Neuron (in vitro differentiated cells): ENCODE measurements around the gene ENPP5.

ENCODE experiments used
- H2AFZ ChIP-seq: one replicate; pipeline ENCODE4 v1.6.1; 2013; ENCODE audit warnings: low read depth, mild to moderate bottlenecking, inconsistent platforms, low read length, moderate library complexity
- H3K27me3 ChIP-seq: one replicate; pipeline ENCODE4 v1.6.1; 2013; ENCODE audit warnings: low read length; ENCODE audit not compliant: insufficient read depth
- H3K36me3 ChIP-seq: one replicate; pipeline ENCODE4 v1.6.1; 2013; ENCODE audit warnings: low read length; ENCODE audit not compliant: insufficient read depth
- H3K4me1 ChIP-seq: one replicate; pipeline ENCODE4 v1.6.1; 2013; ENCODE audit warnings: low read length; ENCODE audit not compliant: insufficient read depth
- H3K4me3 ChIP-seq: 2 replicates; pipeline ENCODE4 v1.5.1; 2013; ENCODE audit warnings: mild to moderate bottlenecking, low read length, moderate library complexity
- H3K9me3 ChIP-seq: one replicate; pipeline ENCODE4 v1.6.1; 2013; ENCODE audit warnings: low read length

The ENPP5 gene

GRCh38 chr6:46118836-46119235 is 51.9 kb downstream of the ENPP5 start:
- H3K4me1 ChIP-seq, result no peaks in the 10 kb centered on the region
- H2AFZ ChIP-seq, result no peak overlapping the region
- H3K36me3 ChIP-seq, result no peaks in the 10 kb centered on the region
- H3K27me3 ChIP-seq, result no peaks in the 10 kb centered on the region
- H3K4me3 ChIP-seq, result no peak overlapping the region
- H3K9me3 ChIP-seq, result no peaks in the 10 kb centered on the region

- H3K4me1 ChIP-seq, result no peaks in the 10 kb centered on the region
Observed at GRCh38 chr6:46118157-46118556, 52.6 kb downstream of the ENPP5 start.

GRCh38 chr6:46116289-46116688 is 54.5 kb downstream of the ENPP5 start:
- H3K36me3 ChIP-seq, result no peaks in the 10 kb centered on the region
- no peak overlapping the region for H2AFZ ChIP-seq
- H3K4me1 ChIP-seq, result no peaks in the 10 kb centered on the region
- H3K9me3 ChIP-seq, result no peaks in the 10 kb centered on the region
- H3K27me3 ChIP-seq, result no peaks in the 10 kb centered on the region
- no peak overlapping the region for H3K4me3 ChIP-seq

More at GRCh38 chr6:46118157-46118556, 52.6 kb downstream of the ENPP5 start:
- Histone ChIP-seq H3K27me3 (no peaks in the 10 kb centered on the region), H3K4me3 (no peak overlapping the region), H2AFZ (no peak overlapping the region), H3K36me3 (no peaks in the 10 kb centered on the region), H3K9me3 (no peaks in the 10 kb centered on the region)

GRCh38 chr6:46115634-46116033 is 55.1 kb downstream of the ENPP5 start:
- Histone ChIP-seq H3K9me3 (no peaks in the 10 kb centered on the region), H3K27me3 (no peaks in the 10 kb centered on the region), H3K4me1 (no peaks in the 10 kb centered on the region), H2AFZ (no peak overlapping the region), H3K36me3 (no peaks in the 10 kb centered on the region), H3K4me3 (no peak overlapping the region)

GRCh38 chr6:46113370-46113769 is 57.4 kb downstream of the ENPP5 start:
- no peak overlapping the region for H2AFZ ChIP-seq
- no peaks in the 10 kb centered on the region for H3K9me3 ChIP-seq
- no peaks in the 10 kb centered on the region for H3K4me1 ChIP-seq
- H3K27me3 ChIP-seq, result no peaks in the 10 kb centered on the region
- no peak overlapping the region for H3K4me3 ChIP-seq
- H3K36me3 ChIP-seq, result no peaks in the 10 kb centered on the region
